Ureter (tissue), 1 donor: ENCODE results near the gene LRRN4CL. TPM values are rescaled to one million over a fixed set of nuclear protein-coding genes. Genes with fewer than 3 reads are reported as not detected.
A peak's percentile ranks its signal among the peaks of the same experiment; 100 is the strongest.

Experiments
- DNase-seq: peaks from one replicate; pipeline ENCODE4 v3.0.0-alpha.2; 2020; ENCODE audit warnings: low spot score
- total RNA-seq: library from RNA; stranded (reverse); gene quantifications from one replicate; pipeline ENCODE4 v1.2.4, GENCODE V29; 2023
- donor health status: DM: yes; HTN: yes; CAD: no.

The LRRN4CL gene
- total RNA-seq, 1 donor from 2014 or later, result 5.0 TPM

- peak; percentile 52 for DNase-seq
Measured at GRCh38 chr11:62646825-62647608, 42.3 kb downstream of the LRRN4CL start.

GRCh38 chr11:62645946-62646824 lies 43.1 kb downstream of the LRRN4CL start, which contains the start of gene GANAB:
Gene GANAB (minus strand): TSS chr11:62646613. CDS start chr11:62646599, 14 bp downstream.
- DNase-seq, result peak; percentile 100

- DNase-seq, result no peak
Measured at GRCh38 chr11:62645671-62645945, 43.7 kb downstream of the LRRN4CL start.

GRCh38 chr11:62644220-62644619 lies 45.1 kb downstream of the LRRN4CL start:
- DNase-seq, result no peak

Other genes starting within 250 kb of the LRRN4CL start
- gene AHNAK, start 142.7 kb downstream of the LRRN4CL start, total RNA-seq, result 546 TPM
- gene EEF1G, start 115.6 kb downstream of the LRRN4CL start, total RNA-seq, result 1,627 TPM
- gene TUT1, start 98.0 kb downstream of the LRRN4CL start, total RNA-seq, result 30.4 TPM
- 128 TPM for gene MTA2, start 87.7 kb downstream of the LRRN4CL start, total RNA-seq
- 83.2 TPM for gene EML3, start 76.8 kb downstream of the LRRN4CL start, total RNA-seq
- gene ROM1, start 76.3 kb downstream of the LRRN4CL start, total RNA-seq, result 5.4 TPM
- gene B3GAT3, start 67.5 kb downstream of the LRRN4CL start, total RNA-seq, result 50.7 TPM
- gene GANAB, start 42.9 kb downstream of the LRRN4CL start, total RNA-seq, result 271 TPM
- gene INTS5, start 36.2 kb downstream of the LRRN4CL start, total RNA-seq, result 19.2 TPM
- gene C11orf98, start 24.3 kb downstream of the LRRN4CL start, total RNA-seq, result 52.6 TPM
- gene CSKMT, start 24.2 kb downstream of the LRRN4CL start, total RNA-seq, result 20.7 TPM
- gene UQCC3, start 17.9 kb downstream of the LRRN4CL start, total RNA-seq, result 6.6 TPM
- gene LBHD1, start 17.3 kb downstream of the LRRN4CL start, total RNA-seq, result 9.8 TPM
- gene UBXN1, start 10.5 kb downstream of the LRRN4CL start, total RNA-seq, result 90.5 TPM
- 55.9 TPM for gene BSCL2, start 17.9 kb upstream of the LRRN4CL start, total RNA-seq
- gene GNG3, start 18.1 kb upstream of the LRRN4CL start, total RNA-seq, result not detected
- 50.4 TPM for gene HNRNPUL2, start 37.9 kb upstream of the LRRN4CL start, total RNA-seq
- gene TTC9C, start 39.0 kb upstream of the LRRN4CL start, total RNA-seq, result 36.7 TPM
- gene ZBTB3, start 64.6 kb upstream of the LRRN4CL start, total RNA-seq, result 16.0 TPM
- 76.6 TPM for gene POLR2G, start 72.0 kb upstream of the LRRN4CL start, total RNA-seq
- gene TAF6L, start 81.9 kb upstream of the LRRN4CL start, total RNA-seq, result 22.1 TPM
- gene TMEM179B, start 97.9 kb upstream of the LRRN4CL start, total RNA-seq, result 63.9 TPM
- 18.4 TPM for gene TMEM223, start 102.5 kb upstream of the LRRN4CL start, total RNA-seq
- 94.6 TPM for gene NXF1, start 115.9 kb upstream of the LRRN4CL start, total RNA-seq
- 30.1 TPM for gene STX5, start 142.5 kb upstream of the LRRN4CL start, total RNA-seq
- not detected for gene TEX54, start 143.3 kb upstream of the LRRN4CL start, total RNA-seq
- gene WDR74, start 150.1 kb upstream of the LRRN4CL start, total RNA-seq, result 58.8 TPM
- gene SLC3A2, start 191.4 kb upstream of the LRRN4CL start, total RNA-seq, result 245 TPM
- gene CHRM1, start 231.8 kb upstream of the LRRN4CL start, total RNA-seq, result not detected